HUES64 (cell line): Measurements from ENCODE around the gene UBXN6. TPM values are rescaled to one million over a fixed set of nuclear protein-coding genes. Genes with fewer than 3 reads are reported as not detected.
A peak's percentile ranks its signal among the peaks of the same experiment; 100 is the strongest.

Experiments used
- H3K27ac ChIP-seq: 2 replicates; pipeline ENCODE4 v1.7.0; 2013; ENCODE audit warnings: low read depth, low read length, inconsistent platforms
- H3K27me3 ChIP-seq: 2 replicates; pipeline ENCODE4 v1.6.1; 2013; ENCODE audit warnings: mild to moderate bottlenecking, low read length; ENCODE audit not compliant: insufficient read depth
- H3K36me3 ChIP-seq: 2 replicates; pipeline ENCODE4 v1.6.1; 2013; ENCODE audit warnings: mild to moderate bottlenecking, low read length; ENCODE audit not compliant: insufficient read depth
- H3K4me1 ChIP-seq: 2 replicates; pipeline ENCODE4 v1.6.1; 2013; ENCODE audit warnings: mild to moderate bottlenecking, low read length, moderate library complexity; ENCODE audit not compliant: insufficient read depth
- H3K4me3 ChIP-seq: 2 replicates; pipeline ENCODE4 v1.5.1; 2013; ENCODE audit warnings: mild to moderate bottlenecking, low read length, moderate library complexity
- H3K9ac ChIP-seq: 2 replicates; pipeline ENCODE4 v1.6.1; 2013; ENCODE audit warnings: mild to moderate bottlenecking, low read depth, low read length
- H3K9me3 ChIP-seq: 2 replicates; pipeline ENCODE4 v1.6.1; 2013; ENCODE audit warnings: low read depth, low read length; ENCODE audit not compliant: insufficient read depth
- WGBS: fragments of 150-250, 120-280 bp; methylation state at CpG from one replicate; pipeline ENCODE4 v1.1.7; 2013; ENCODE audit warnings: missing lambda C conversion rate; 5-methylcytosine and 5-hydroxymethylcytosine counted together
- polyA plus RNA-seq, 2 experiments: library from polyadenylated mRNA; stranded (reverse); fragments of 50-300 nt; gene quantifications; one replicate each; pipeline ENCODE4 v1.2.3, GENCODE V29; 2013

UBXN6 gene
- 27.8 TPM for polyA plus RNA-seq (2013, experiment 1 of 2)
- 24.9 TPM for polyA plus RNA-seq (2013, experiment 2 of 2)

GRCh38 chr19:4457654-4458395 is at the start of gene UBXN6:
Gene UBXN6 (minus strand): TSS chr19:4457794. CDS start chr19:4457697, 97 bp downstream.
- Histone ChIP-seq H3K36me3 (peaks cover 5% of the 10 kb centered on the region), H3K4me3 (peak within 1 kb of the TSS; percentile 77), H3K9ac (peak within 1 kb of the TSS; percentile 76), H3K4me1 (no peaks in the 10 kb centered on the region; the same call in 1 of the 2 replicates), H3K27ac (peak within 1 kb of the TSS; percentile 98), H3K9me3 (no peaks in the 10 kb centered on the region), H3K27me3 (no peaks in the 10 kb centered on the region)
- 18% methylated on average over 46 of the region's 52 CpGs for WGBS

GRCh38 chr19:4507150-4507452 is 49.5 kb upstream of the UBXN6 start:
- Histone ChIP-seq H3K4me1 (no peaks in the 10 kb centered on the region), H3K27me3 (peaks cover 13% of the 10 kb centered on the region), H3K9me3 (no peaks in the 10 kb centered on the region), H3K27ac (no peak overlapping the region), H3K36me3 (peaks cover 27% of the 10 kb centered on the region), H3K4me3 (no peak overlapping the region), H3K9ac (no peak overlapping the region)
- 94% methylated on average over 12 of the region's 12 CpGs for WGBS

- Histone ChIP-seq H3K9ac (no peak overlapping the region), H3K27me3 (peaks cover 8% of the 10 kb centered on the region), H3K4me1 (no peaks in the 10 kb centered on the region), H3K4me3 (no peak overlapping the region), H3K36me3 (peaks cover 32% of the 10 kb centered on the region), H3K27ac (no peak overlapping the region), H3K9me3 (no peaks in the 10 kb centered on the region)
- WGBS: 91% methylated on average over 17 of the region's 17 CpGs
These were observed 49.0 kb upstream of the UBXN6 start for GRCh38 chr19:4506449-4507149.

GRCh38 chr19:4505570-4506448 is 48.2 kb upstream of the UBXN6 start:
- 93% methylated on average over 34 of the region's 34 CpGs for WGBS
- H3K36me3 ChIP-seq: peaks cover 38% of the 10 kb centered on the region
- no peak overlapping the region for H3K9ac ChIP-seq
- H3K27ac ChIP-seq: no peak overlapping the region
- 0 out of 2 replicates have a peak, but pooled peaks cover 6% of the 10 kb centered on the region for H3K27me3 ChIP-seq
- no peaks in the 10 kb centered on the region for H3K9me3 ChIP-seq
- H3K4me1 ChIP-seq: no peaks in the 10 kb centered on the region
- no peak overlapping the region for H3K4me3 ChIP-seq

- Histone ChIP-seq H3K27ac (no peak overlapping the region), H3K36me3 (peaks cover 43% of the 10 kb centered on the region), H3K27me3 (no peaks in the 10 kb centered on the region), H3K9me3 (no peaks in the 10 kb centered on the region), H3K4me3 (no peak overlapping the region), H3K4me1 (no peaks in the 10 kb centered on the region), H3K9ac (no peak overlapping the region)
- WGBS: 88% methylated on average over 15 of the region's 15 CpGs
These were observed 47.4 kb upstream of the UBXN6 start for GRCh38 chr19:4504891-4505569.

GRCh38 chr19:4504297-4504701 is 46.7 kb upstream of the UBXN6 start:
- Histone ChIP-seq H3K9ac (no peak overlapping the region), H3K36me3 (peaks cover 48% of the 10 kb centered on the region), H3K4me1 (no peaks in the 10 kb centered on the region), H3K9me3 (no peaks in the 10 kb centered on the region), H3K27ac (no peak overlapping the region), H3K4me3 (no peak overlapping the region), H3K27me3 (no peaks in the 10 kb centered on the region)
- whole genome bisulfite sequencing: 95% methylated on average over 23 of the region's 23 CpGs

GRCh38 chr19:4503825-4504170 is 46.2 kb upstream of the UBXN6 start:
- Histone ChIP-seq H3K36me3 (peaks cover 49% of the 10 kb centered on the region), H3K27ac (no peak overlapping the region), H3K4me1 (no peaks in the 10 kb centered on the region)

GRCh38 chr19:4503132-4503824 is 45.7 kb upstream of the UBXN6 start:
- no peak overlapping the region for H3K27ac ChIP-seq
- peaks cover 55% of the 10 kb centered on the region for H3K36me3 ChIP-seq
- H3K9me3 ChIP-seq: no peaks in the 10 kb centered on the region
- 89% methylated on average over 25 of the region's 25 CpGs for WGBS
- no peaks in the 10 kb centered on the region for H3K27me3 ChIP-seq
- no peak overlapping the region for H3K9ac ChIP-seq
- H3K4me3 ChIP-seq: no peak overlapping the region
- no peaks in the 10 kb centered on the region for H3K4me1 ChIP-seq

More at GRCh38 chr19:4503825-4504170, 46.2 kb upstream of the UBXN6 start:
- Histone ChIP-seq H3K27me3 (no peaks in the 10 kb centered on the region), H3K4me3 (no peak overlapping the region), H3K9me3 (no peaks in the 10 kb centered on the region), H3K9ac (0 out of 2 replicates have a peak overlapping the region, but pooled peaks have one; percentile 26)
- 91% methylated on average over 10 of the region's 10 CpGs for WGBS

- Histone ChIP-seq H3K9me3 (no peaks in the 10 kb centered on the region), H3K4me1 (no peaks in the 10 kb centered on the region), H3K9ac (no peak overlapping the region), H3K4me3 (no peak overlapping the region), H3K27ac (no peak overlapping the region), H3K36me3 (peaks cover 62% of the 10 kb centered on the region), H3K27me3 (no peaks in the 10 kb centered on the region)
- WGBS: 94% methylated on average over 37 of the region's 37 CpGs
These were observed 44.9 kb upstream of the UBXN6 start for GRCh38 chr19:4502282-4503131.

GRCh38 chr19:4501691-4502090 is 44.1 kb upstream of the UBXN6 start:
- 91% methylated on average over 25 of the region's 25 CpGs for WGBS
- Histone ChIP-seq H3K4me1 (no peaks in the 10 kb centered on the region), H3K9ac (no peak overlapping the region), H3K27me3 (no peaks in the 10 kb centered on the region), H3K27ac (no peak overlapping the region), H3K9me3 (no peaks in the 10 kb centered on the region), H3K36me3 (peaks cover 69% of the 10 kb centered on the region), H3K4me3 (no peak overlapping the region)
